ENCODE measurements around the gene RAB38.

The RAB38 gene

DNA sequence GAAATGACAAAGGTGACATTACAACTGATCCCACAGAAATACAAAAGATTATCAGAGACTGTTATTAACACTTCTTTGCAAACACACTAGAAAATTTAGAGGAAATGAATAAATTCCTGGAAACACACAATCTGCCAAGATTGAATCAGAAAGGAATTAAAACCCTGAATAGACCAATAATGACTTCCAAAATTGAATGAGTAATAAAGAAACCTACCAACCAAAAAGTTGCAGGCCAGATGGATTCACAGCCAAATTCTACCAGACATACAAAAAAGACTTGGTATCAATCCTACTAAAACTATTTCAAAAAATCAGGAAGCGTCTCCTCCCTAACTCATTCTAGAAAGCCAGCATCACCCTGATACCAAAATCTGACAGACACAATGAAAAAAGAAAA lies 17.2 kb downstream of the RAB38 start:
- TF ChIP-seq, protein P1, sequence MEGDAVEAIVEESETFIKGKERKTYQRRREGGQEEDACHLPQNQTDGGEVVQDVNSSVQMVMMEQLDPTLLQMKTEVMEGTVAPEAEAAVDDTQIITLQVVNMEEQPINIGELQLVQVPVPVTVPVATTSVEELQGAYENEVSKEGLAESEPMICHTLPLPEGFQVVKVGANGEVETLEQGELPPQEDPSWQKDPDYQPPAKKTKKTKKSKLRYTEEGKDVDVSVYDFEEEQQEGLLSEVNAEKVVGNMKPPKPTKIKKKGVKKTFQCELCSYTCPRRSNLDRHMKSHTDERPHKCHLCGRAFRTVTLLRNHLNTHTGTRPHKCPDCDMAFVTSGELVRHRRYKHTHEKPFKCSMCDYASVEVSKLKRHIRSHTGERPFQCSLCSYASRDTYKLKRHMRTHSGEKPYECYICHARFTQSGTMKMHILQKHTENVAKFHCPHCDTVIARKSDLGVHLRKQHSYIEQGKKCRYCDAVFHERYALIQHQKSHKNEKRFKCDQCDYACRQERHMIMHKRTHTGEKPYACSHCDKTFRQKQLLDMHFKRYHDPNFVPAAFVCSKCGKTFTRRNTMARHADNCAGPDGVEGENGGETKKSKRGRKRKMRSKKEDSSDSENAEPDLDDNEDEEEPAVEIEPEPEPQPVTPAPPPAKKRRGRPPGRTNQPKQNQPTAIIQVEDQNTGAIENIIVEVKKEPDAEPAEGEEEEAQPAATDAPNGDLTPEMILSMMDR (conservative IDR thresholded peaks at IDR 0.05), result no peak
- H3K27ac ChIP-seq, result no peak overlapping the region

DNA sequence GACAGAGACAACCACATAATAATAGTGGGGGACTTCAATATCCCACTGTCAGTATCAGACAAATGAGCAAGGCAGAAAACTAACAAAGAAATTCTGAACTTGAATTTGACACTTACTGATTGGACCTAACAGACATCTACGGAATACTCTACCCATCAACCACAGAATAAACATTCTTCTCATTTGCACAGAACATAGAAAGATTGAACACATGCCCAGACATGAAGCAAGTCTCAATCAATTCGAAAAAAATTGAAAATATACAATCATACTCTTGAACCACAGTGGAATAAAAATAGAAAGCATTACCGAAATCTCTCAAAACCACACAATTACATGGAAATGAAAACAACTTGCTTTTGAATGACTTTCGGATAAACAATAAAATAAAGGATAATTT lies 17.9 kb downstream of the RAB38 start:
- TF ChIP-seq, protein P1 (conservative IDR thresholded peaks at IDR 0.05), result no peak
- no peak overlapping the region for H3K27ac ChIP-seq

DNA sequence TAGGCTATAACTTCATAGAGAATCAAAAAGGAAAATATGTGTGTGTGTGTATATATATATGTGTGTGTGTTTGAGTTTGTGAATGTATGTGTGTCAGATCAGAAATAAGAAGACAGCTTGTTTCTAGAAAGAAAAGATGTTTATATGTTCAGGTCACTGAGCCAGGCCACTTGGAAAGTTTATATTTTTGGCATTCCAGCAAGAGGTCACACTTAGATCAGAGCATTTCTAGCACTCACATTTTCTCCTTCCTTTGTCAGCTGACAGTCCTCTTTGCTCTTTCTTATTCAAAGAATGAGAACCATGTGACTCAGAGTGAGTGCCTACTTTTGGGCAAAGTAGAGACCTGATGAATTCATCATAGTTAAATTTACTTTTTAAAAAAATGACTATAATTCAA lies 22.9 kb downstream of the RAB38 start:
- no peak overlapping the region for H3K27ac ChIP-seq
- TF ChIP-seq, protein P1 (conservative IDR thresholded peaks at IDR 0.05), result no peak

DNA sequence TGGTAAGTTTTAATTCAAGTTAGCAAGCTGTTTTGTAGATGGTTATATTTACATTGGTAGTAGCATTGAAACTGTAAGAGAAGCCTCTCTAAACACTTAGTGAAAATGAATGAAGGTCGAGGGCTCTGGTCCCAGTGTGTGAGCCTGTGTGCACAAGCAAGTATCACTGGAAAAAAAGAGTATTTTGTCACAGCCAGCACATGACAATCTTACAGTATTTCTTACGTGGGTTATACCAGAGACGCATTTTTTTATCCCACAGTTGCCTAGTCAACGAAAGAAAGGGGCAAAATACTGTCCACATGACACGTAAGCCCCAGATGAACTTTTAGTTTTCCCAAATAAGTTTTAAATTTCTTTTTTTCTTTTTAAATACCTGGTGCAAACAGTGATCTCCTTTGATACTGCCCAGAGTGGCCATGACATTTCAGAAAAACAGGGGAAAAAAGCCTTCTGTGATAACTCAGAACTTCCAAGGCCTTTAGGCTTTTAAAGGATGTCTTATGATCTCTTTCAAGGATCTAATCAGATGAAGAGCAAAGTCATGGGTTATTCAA lies 23.5 kb downstream of the RAB38 start:
- no peak overlapping the region for H3K27ac ChIP-seq
- TF ChIP-seq, protein P1 (conservative IDR thresholded peaks at IDR 0.05), result no peak

DNA sequence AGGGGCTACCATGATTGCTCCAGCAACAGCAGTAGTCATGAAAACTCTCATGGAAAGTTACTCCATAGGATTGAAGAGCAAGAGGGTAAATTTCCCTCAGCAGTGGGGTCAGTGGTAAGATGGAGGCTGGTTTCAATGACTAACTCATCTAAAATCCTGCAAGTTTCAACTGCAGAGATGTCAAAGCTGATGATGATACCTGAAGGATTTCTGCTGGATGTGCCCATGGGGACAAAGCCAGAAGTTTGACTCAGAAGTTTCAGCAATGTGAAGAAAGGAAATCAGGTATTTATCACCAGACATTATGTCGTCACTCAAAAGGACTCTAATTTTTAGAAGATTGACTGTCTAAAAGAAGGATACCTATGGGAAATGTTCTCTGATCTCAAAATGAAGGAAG lies 29.1 kb downstream of the RAB38 start:
- H3K27ac ChIP-seq, result no peak overlapping the region
- TF ChIP-seq, protein P1 (conservative IDR thresholded peaks at IDR 0.05), result no peak

DNA sequence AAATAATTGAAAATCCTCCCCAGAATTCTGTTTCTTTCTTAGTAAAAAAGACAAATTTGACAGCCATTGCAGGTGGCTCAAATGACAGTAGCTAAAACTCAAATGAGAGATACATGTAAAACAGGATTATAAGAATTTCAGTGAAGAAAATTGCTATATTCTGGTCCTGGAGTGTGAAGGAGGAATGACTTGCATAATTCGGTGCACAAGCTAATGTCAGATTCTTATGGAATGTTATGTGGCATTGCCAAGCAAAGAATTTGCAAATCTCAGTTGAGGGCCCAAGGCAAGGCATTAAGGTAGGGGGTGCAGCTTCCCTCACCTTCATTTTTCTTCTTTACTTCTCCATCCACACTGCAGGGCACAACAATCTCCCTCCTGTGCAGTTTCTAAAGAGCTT lies 35.4 kb downstream of the RAB38 start:
- no peak overlapping the region for H3K27ac ChIP-seq
- TF ChIP-seq, protein P1 (conservative IDR thresholded peaks at IDR 0.05), result no peak

DNA sequence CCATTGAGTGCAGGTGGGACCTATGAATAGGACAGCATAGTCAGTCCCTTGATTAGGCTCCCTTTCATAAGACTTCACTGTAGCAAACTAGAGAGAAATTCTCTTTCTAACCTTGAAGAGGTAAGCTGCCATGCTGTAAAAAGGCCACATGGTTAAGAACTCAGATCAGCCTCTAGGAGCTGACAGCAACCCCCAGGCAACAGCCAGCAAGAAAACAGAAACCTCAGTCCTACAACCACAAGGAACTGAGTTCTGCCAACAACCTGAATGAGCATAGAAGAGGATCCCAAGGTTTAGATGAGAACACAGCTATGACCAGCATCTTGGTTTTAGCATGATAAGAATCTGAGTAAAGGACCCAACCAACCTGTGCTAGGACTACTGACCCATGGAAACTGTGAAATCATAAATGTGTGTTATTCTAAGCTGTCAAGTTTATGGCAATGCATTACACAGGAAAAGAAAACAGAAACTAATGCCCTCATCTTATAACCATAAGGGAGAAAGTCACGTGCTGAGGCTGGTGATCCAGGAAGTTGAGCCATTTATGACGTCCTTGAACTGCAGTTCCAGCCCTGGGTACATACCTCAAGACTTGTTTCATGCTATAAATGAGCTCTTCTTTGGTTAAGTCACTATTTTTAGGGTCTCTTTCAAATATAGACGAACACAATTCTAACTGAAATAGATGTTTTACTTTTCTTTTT lies 43.3 kb downstream of the RAB38 start:
- H3K27ac ChIP-seq, result no peak overlapping the region
- TF ChIP-seq, protein P1 (conservative IDR thresholded peaks at IDR 0.05), result no peak
